ENCODE data around the gene SEC22C.

The SEC22C gene

DNA sequence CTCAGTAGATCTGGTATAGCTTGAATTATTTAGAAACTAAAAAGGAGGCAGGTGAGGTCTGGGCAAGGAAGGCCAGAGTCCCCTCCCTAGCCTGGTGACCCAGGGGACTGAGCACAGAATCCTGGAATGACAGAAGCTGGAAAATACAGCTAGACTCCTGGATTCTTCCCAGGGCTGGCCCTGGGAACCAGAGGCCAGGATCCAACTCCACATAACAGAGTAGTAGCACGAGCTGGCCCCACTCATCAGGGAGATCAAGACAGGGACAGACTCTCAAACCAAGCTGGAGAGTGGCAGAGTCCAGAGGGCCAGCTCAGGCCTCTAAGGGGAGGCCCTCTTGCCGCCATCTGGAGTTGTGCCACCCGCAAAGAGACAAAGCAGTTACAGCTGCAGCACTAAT, 68.6 kb downstream of the SEC22C start:
- DNase-seq = no peak

DNA sequence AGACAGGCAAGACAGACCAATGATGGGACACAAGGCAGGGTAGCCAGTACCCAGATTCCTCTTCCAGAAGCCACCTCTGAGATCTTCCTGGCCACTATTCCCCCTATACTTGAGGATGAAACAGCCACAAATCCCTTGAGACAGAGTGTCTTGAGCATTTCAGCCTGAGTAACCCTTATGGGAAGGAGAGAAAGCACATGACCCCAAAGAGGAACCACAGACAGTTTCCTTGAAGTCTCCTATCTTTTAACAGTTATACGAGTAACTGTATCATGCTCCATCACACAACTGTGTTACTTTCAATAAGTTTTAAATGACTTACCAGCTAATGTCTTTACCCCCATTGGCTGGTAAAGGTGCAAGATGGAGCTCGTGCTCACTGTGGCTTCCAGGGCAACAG, 70.0 kb downstream of the SEC22C start:
- no peak for DNase-seq

DNA sequence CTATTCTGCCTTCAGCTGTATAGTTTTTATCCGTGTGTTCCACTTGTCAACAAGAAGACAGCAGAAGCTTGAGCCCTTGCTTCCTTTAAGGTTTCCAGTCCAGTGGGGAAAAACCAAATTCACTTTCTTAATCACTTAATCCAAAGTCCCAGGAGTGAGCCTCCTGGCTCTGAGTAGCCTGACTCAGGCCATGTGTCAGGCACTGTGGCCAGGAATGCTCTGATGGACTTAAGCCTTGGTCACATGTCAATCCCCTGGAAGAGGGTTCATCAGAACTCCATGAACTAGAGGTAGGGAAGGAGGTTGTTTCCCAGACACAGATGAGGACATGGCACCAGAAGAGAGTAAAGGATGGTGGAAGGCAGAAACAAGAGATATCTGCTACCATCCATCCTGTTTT, 70.6 kb downstream of the SEC22C start:
- DNase-seq = no peak

DNA sequence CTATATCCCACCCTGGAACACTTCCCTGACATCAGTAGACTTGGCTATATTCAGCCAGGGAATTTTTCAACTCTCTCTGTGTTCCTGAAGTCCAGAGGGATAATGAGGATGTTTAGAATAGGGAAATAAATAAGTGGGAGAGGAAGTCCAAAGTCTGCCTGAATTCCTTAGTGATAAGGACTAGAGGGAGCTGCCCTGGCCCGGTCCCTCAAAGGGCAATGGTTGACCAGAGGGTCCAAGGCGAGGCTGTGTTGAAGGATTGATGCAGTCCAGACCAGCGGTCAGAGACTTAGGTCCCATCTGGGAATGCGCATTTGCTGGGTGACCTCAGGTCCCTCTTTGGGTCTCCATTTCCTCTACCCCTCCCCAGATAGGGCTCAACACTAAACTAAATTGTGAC, 71.4 kb downstream of the SEC22C start:
- DNase-seq = no peak

DNA sequence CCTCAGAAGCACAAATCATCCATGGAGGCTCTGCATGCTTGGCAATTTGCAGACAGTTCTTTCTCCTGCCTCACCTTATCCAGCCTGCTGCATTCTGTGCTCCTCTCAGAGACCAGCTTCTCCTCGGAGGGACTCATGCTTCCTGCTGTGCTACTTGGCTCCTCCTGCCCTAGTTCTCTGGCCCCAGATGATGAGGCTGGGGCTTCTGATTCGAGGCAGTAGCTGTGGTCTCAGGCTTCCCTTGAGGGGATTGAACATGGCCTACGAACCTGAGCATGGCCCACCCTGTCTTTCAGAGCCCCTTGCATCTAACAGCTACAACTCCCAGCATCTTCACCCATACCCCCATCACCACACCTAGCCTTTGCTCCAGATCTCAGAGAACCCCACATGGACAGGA, 72.7 kb downstream of the SEC22C start:
- DNase-seq = no peak

DNA sequence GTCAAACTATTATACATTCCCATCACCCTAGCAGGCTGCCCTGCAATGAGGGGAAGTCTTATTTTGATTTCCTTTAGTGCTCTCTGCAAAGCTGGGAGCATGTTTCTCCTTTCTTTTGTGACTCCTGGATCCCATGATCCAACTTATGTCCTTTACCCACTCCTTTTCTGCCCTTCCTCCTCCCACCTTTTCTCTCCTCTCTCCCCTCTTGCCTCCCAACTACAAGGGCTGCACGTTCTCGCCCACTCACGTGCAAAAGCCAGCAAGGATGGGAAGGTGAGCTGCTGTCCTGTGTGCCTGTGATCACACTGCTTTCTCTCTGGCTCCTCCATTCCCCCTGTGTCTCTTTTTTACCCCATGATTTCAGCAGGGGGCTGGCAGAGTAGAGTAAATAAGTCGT, 73.2 kb downstream of the SEC22C start:
- DNase-seq = no peak

DNA sequence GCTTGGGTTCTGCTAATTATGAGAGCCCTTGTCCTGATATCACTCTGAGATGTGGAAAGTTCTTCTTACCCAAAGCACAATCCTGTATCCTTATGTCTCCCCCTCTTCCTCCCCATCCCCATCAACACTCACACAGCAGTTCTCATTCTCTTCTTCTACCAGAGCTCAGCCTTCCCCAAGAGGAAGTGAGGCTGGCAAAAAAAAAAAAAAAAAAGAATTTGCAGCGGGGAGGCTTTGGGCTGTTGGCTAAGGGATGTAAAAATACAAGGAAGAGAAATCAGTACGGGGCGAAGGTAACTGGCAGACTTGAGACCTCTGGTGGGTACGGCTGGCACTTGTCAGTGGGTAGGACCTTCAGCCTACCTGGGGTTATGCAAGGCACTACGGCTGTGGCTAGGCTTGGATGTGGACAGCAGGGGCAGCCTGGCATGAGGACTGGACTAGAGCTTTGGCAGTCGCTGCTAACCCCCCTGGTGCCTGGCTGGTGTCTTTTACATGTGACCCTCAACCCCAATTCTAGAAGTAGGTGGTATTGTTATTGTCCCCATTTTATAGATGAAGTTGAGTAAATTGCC, 73.9 kb downstream of the SEC22C start:
- DNase-seq = no peak

DNA sequence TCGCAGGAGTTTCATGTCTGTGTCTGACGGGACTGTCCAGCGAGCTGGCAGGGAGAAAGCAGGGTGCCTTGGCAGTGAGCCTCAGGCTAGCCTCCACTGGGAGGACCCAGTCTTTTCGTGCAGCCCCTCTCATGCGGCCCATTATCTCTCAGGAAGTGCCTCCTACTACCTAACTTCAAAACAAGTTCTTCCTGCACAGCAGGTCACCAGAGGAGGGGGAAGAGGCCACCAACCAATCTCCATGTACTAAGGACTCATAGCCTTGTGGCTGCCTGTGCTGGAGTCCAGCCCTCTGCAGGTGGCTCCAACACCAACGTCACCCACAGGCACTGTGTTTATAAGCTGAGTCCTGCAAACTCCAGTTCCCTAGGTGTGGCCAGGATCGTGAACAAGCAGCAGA, 74.5 kb downstream of the SEC22C start:
- peak in 1 of 14 donors; percentile 44 for DNase-seq

DNA sequence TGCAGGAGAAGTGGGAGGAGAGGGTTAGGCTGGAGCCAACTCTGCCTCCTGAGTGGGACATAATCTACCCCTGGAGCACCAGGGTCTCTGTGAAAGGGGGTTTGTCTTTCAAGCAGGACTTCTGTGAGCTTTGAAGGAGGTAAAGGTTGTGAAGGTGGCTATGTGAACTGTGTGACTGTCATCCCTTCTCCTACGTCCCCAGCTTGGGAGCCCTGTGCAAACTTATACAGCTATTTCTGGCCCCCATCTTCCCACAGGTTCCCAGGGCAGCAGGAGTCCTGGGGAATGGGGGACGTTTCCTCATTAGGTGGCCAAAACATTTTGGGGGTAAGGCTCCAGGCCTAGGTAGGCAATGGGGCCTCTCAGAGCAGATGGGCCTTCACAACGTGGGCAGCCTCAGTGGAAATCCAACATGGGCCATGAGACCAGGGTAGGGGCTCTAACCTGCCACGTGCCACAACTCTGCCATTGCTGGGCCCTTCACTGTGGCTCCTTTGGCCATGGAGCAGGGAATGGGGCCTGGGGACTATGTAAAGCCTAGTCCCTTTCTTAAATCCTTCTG, 75.8 kb downstream of the SEC22C start:
- DNase-seq = no peak

DNA sequence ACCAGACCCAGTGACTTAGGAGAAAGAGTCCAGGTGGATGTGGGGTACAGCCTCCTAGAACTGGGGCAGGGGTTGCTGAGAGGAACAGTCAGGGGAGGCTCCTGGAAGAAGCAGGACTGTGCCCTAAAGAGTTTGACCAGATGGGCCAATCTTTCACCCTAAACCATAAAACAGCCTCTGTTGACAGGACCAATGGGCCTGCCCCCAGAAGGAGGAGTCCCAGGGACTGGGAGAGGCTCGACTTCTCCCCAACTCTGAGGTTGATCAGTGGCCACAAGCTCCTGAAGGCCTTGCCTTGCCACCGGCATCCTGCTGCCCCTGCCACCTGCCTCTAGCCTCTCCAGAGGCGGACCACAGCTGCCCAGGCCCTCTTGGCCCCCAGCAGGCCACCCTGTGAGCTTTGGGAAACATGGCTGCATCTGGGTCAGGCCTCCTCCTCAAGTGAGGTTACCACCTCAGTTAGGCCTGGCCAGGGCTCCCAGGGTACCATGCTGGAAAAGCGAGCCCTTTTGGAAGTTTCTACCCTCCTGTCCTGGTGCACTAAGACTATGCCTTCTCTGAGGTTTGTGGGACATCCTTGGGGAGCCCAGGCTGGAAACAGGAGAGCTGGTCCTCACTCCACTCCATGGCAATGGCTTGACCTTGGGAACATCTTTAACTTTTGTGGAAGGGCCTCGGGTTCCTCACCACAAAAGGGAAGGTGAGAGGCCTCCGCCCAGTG, 76.5 kb downstream of the SEC22C start:
- no peak for DNase-seq

DNA sequence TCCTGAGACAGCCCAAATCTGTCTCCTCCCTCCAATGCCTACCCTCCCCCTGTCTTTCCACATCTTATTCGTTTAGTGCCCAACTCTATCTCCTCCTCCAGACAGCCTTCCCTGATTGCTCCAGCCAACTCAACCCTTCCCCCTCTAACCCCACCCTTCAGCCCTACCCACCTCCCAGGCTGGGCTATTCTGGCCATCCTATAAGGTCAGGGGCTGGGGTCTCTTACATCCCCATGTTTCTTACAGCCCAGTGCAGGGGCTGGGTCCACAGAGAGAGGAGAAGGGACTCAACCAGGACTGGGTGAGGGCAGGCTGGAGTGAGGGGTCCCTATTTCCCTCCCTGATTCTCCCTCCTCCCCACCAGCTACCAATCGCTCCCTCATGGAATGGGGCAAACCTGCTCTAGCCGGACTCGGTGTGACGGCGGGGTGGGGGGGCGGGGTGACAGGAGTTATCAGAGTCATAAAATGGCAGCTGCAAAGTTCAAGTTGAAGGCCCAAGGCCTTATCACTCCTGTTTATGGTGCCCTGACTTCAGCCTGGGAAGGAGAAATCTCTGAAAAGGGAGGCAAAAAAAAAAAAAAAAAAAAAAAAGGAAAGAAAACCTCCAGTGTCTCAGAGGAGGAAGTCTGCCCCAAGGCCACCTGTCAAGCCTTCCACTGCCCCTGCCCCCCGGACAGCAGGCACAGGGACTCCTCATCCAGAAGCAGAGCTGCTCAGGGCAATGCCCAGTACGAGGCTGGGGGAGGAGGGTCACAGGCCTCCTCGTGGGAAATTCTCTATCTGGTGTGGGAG, 77.2 kb downstream of the SEC22C start:
- no peak for DNase-seq

DNA sequence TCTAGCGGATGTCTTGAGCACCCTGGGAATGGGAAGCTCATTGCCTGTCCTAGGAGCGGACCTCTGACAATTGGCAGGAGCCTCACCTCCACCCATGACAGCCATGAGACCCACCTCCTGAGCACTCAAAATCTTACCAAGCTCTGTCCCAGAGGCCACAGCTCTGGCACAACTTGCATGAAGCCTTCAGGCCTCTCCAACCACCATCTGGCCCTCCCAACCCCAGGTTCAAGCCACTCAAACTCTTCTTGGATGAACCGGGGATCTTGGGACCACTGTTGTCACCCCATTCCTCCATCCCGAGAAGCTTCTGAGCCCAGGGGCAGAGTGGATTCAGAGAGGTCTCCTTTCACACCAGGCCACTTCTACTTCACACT, 77.8 kb downstream of the SEC22C start:
- DNase-seq = no peak

DNA sequence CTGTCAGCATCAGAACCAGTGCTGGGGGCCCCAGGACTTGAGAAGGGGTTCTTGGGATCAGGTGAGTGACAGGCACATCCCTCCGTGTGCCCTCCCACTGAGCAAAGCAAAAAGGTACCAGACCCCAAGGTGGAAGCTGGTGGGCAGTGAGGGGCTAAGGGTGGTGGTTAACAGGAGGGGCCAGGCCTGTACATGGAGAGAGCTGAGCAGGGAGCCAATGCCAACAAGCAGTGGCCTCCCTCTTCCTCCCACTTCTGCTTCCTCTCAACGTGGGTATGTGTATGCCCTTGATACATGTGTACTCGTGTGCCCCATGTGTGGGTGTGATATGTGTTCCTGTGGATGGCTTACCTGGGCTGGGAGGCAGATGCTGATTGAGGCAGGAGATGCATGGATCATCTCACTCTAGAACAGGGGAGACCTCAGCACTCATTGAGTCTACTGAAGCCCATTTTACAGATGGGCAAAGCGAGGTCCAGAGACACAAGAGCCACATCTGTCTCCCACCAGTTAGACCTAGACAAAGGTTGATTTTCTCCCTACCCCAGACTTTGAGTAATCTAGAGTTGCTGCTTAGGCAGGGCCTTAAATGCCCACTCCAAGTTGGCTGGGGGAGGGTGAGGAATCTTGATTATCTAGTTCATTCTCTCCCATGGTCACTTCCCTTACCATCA, 78.4 kb downstream of the SEC22C start:
- peak in 1 of 14 donors; percentile 22 for DNase-seq

DNA sequence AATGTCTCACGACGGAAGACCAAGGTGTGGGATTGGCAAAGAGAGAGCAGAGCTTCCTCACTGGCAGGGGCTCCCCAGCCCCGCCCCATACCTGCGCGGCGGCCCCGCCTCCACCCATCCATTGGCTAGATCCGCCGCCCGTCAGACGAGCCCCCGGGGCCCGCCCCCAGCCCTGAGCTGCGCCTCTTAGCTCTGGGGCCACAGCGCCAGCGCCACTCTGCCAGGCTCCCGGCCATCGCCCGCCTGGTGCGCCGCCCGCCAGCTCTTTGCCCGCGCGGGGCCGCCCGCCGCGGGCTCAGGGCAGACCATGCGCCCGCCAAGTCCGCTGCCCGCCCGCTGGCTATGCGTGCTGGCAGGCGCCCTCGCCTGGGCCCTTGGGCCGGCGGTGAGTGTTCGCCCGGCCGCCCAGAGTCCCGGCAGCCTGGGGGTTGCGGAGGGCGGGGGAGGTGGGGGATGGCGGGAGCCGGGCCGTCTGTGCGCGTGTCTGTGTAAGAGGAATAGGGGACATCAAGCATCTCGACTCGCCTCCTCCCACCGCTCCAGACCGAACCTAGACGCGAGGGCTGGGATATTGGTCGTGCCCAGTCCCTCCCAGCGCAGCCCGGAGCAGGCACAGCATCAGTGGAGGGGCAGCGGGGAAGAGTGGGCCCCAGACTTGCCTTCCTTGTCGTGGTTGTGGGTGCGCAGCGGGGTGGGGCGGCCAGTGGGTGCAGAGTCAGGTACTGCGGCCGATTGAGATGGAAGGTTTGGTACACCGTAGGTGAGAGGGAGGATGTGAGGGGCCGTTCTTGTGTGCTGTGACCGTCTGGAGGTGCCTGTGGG, 79.1 kb downstream of the SEC22C start, which contains the start of gene VIPR1:
VIPR1 (plus strand) TSS at position 215 of the 822 bp plus-strand sequence; CDS start at position 308, 93 bp downstream.
- DNase-seq = peak in 12 of 14 donors; percentile 13 to 92 (median 60)

DNA sequence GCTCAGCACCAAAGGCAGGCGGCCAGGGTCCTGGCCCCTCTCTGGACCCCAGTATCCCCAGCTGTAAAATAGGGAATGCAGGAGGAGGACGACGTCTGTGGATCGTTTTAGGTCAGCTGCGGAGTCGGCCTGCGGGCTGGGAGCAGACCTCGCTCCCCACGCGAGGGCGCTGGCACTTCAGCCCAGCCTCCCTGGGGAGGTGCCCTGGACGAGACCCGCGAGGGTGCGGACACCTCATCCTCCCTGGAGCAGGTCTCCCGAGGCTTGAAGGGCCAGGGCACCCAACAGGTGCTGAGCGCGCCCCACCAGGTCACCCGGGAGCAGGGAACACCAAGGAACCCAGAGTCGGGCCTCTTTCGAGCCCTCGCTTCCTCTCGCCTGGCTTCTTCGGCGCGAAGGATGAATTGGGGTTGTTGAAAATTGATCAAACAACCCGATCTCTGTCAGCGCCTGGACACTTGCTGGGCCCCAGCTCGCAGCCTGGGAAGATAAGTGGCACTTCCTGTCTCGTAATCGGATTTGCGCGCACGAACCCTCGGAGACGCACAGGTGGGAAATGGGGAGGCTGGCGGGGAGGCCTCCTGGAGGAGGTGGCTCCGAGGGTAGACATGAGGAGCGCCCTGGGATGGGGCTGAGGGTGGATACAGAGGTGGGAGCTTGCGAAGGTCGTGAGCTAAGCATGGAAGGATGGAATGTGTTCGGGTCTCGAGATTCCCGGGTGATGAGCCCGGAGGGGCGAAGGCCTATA, 79.9 kb downstream of the SEC22C start:
- DNase-seq = peak in 10 of 14 donors; percentile 9 to 57 (median 26)

DNA sequence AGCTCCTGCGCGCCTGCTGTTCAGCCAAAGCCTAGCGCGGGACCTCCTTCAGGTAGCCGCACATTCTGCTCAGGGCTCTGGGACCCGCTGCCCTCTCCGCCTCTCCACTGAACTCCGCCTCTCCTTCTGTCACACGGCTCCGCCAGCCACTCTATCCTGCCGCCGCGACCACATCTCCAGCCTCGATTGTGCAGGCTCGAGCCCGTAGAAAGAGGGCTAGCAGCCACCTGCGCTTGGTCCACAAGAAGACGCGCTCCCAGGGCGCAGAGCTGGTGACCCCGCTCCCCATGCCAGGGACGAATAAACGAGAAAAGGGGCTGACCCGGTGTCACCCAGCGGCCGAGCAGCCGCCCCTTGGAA, 80.5 kb downstream of the SEC22C start:
- peak in 1 of 14 donors; percentile 46 for DNase-seq

DNA sequence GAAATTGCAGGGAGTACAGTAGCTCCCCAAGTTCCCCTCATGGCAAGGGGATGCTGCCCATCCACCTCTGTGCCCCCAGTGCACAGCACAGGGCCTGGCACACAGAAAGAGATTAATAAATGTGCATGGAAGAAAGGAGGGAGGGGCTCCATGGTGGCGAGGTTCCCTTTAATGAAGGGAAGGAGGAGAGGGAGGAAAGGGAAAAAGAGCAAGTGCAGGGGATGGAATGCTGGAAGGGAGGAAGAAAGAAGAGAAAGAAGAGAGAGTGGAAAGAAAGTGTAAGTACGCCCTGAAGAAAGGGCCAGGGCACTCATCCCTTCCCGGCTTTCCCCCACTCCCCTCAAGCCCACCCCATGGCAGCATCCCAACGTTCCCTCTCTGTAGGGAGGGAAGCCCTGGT, 80.9 kb downstream of the SEC22C start:
- no peak for DNase-seq

DNA sequence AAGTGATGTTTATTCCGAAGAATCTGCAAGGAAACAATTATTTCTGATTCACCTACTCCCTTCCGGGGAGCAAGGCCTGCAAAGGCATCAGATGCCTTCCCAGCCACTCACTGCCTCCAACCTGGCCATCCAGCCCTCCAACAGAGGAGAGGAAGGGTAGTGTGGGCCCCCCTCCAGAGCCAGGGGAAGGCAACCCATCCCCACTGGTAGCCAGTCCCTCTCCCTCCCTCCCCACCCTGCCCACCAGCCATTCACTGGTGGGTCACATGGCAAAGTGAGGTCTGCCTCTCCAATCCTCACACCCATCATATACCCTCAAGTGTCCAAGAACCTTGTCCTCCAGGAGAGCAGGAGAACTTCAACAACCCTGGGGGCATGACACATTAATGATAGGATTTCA, 81.7 kb downstream of the SEC22C start:
- DNase-seq = no peak

DNA sequence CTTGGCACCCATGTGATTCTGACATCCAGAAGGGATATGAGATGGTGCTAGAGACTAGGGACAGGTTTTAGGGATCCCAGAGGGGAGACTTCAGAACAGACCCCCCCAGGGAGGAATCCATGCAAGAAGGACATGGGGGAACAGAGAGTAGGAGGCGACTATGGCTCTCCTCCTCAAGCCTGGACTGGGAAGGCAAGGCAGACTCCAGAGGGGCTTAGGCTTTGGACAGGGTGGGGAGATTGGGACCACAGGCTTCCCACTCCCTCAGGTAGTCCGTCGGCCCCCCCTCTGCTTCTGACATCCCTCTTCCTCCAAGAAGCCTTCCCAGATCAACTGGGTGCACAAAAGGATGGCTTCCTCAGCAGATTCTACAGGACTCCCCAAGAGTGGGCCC, 82.3 kb downstream of the SEC22C start:
- no peak for DNase-seq

DNA sequence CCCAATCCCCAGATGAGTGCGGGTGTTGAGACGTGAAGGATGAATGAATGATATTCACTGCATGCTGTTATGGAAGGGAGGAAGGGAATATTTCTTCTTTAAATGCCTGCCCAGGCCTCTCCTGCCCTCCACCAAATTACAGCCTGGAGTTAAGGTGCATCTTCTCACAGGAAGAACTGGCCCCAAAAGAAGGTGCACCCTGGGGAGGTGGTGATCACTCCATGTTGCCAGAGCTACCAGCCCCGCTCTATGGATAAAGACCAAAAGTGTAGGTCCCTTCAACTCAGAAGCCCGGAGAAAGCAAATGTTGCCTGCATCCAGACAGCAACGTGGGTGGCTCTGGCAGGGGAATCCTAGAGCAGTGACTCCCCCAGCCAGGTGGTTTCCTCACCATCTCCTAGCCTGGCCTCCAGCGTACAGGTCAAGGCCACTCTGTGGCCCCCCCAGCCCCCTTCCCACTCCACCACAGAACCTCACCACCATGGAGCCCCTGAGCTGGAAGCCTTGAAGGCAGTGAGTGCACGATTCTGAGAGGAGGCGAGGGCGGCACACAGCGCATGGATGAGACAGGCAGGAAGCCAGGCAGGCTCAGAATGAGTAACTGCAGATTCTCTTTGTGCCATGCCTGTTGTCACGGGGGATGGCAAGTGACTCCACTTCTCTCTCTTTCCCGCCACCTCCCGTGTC, 82.8 kb downstream of the SEC22C start:
- no peak for DNase-seq

DNA sequence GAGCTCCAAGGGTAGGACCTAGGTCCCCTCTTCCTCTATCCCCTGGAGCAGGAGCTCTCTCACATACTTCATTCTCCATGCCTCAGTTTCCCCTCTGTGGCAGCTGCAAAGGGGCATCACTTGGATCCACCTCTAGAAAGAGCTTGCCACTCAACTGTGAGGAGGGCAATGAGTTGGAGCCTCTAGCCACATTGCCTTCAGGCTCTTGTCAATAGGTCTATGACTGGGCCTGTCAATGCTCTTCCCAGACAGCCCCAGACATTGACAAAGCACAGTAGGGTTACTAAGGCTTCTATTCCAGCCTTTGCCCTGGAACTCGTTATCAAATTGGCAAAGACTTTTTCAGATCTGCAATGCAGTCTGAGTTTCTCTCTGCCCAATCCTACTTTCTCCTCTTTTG, 83.7 kb downstream of the SEC22C start:
- DNase-seq = no peak

All from C1 segment of cervical spinal cord (tissue), 14 donors.